DND-41 (cell line): ENCODE results near the gene IFNK.

Source experiments
- CTCF ChIP-seq: IDR thresholded peaks from 2 replicates; pipeline ENCODE4 v1.5.1; 2012; ENCODE audit warnings: borderline replicate concordance, low read length, moderate library complexity, mild to moderate bottlenecking; ENCODE audit not compliant: poor library complexity, severe bottlenecking; ENCODE audit errors: extremely low read depth
- EZH2 ChIP-seq: IDR thresholded peaks from 3 replicates; pipeline ENCODE4 v1.6.1; 2012; ENCODE audit warnings: borderline replicate concordance, low read depth, mild to moderate bottlenecking, moderate library complexity, low read length, inconsistent platforms; ENCODE audit not compliant: severe bottlenecking

- no peak for TF ChIP-seq CTCF
- no peak for TF ChIP-seq EZH2
Observed at GRCh38 chr9:27542508-27542907, 18.4 kb downstream of the IFNK start.
